IPS DF 4.7 (cell line): ENCODE results near the gene ADGRG1.

Source experiments
- DNase-seq: peaks from one replicate; pipeline ENCODE4 v3.0.0-alpha.2; 2013; ENCODE audit warnings: low spot score; ENCODE audit errors: extremely low read depth

ADGRG1 gene

DNA sequence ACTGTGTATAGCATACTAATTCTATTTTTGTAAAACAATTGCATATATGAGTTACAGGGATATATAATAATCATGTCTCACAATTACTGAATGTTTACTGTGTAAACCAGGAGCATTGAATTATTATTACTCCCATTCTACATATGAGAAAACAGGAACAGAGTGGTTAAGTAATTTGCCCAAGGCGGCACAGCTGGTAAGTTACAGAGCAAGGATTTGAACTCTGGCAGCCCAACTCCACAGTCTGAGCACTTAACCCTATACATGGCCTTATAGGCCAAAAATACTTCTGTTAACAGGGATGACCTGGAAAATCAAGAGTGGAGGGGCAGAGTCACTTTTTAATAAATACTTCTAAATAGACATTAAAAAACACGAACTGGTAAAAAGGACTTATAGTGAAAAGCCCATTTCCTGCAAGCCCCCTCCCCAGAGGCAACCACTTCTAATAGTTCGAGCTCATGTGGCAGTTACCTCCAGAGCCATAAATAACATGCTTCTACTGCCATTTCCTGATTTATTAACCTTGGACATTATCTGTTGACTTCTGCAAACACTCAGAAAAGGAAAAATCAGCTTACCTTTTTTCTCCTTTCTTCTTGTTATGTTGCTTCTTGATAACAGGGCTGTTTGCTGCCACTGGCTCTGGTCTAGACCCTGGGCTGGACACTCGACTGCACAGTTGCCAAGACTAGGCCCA lies 22.1 kb upstream of the ADGRG1 start:
- no peak for DNase-seq

DNA sequence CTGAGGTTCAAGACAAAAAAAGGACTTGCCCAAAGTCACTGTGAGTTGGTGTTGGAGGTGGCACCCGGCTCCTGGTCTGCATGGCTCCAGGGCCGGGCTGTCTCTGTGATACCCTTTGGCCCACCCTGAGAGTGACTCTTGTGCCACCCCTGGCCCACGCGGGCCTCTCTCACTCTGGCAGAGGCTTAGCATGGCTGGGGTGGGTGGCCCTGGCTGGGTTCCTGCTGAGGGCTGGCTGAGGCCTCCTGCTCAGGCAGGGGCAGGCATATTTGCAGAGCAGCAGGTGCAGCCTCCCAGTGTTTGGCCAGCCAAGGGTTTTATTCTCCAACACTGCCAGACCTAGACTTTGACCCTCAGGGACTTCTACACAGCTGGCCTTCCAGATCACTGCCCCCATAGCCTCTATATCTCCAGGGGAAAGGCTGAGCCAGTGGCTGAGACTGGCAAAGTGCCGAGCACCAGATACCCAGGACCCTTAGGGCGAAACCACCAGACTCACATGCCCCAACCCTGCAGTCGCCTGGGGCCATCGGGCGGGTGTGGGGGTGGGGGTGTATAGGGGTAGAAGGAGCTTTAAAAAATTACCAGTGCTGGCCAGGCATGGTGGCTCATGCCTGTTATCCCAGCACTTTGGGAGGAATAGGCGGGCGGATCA lies 21.5 kb upstream of the ADGRG1 start:
- DNase-seq: no peak

DNA sequence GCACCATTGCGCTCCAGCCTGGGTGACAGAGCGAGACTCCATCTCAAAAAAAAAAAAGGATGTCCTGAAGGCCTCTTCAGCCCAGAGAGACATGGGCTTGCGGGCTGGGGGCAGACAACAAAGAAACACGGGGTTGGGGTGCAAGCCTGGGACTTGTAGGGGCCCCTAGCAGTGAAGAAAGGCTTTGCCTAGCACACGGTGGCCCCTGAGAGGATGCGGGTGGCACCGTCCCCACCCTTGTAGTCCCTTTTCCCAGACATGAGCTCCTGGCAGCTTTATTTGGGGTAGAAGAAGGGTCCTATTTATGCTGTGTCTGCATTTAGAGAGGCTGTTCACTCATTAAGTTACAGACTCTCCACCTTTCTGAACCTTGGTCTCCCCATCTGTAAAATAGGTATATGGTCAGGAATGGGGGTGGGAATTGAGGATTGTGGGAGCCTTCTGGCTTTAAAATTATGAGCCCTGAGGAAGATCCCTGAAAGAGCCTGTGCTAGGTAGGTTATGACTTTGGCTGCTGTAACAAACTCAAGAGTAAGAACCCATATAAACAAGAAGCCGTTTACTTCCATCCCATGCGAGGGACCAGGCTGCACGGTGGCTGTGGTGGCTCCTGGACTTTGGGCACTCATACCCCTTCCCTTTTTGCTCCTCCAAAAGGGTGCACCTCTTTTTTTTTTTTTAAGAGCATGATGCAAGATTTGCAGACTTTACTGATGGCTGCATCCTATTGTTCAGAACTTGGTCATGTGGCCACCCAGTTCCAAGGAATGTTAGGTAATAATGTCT lies 20.6 kb upstream of the ADGRG1 start:
- no peak for DNase-seq

DNA sequence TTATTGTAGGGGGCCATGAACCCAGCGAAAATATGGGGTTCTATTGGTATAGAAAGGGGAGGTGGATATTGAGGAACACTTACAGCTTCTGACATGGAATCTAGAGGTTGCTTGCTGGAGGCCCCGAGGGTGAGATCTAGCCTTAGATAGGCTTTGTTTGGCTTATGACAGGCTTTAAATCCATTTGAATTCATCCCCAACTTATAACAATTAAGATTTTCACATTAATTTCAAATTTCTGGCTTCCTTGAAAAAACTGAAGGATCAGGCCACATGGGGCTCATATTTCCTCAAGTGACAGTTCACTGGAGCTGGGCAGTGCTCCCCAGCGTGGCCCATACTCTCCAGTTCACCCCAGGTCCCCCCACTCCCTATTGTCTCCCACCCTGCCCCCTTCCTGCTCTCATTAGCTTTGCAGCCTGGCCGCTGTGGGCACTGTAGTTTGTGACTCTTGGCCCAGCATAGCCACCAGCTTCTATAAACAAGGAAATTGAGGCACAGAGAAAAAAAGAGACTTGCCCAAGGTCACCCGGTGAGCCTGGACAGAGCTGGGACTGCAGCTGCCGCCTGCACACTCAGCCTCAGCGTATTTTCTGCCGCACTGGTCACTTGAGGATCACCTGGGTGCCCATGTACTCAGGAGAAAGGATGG lies 19.8 kb upstream of the ADGRG1 start:
- DNase-seq: no peak

DNA sequence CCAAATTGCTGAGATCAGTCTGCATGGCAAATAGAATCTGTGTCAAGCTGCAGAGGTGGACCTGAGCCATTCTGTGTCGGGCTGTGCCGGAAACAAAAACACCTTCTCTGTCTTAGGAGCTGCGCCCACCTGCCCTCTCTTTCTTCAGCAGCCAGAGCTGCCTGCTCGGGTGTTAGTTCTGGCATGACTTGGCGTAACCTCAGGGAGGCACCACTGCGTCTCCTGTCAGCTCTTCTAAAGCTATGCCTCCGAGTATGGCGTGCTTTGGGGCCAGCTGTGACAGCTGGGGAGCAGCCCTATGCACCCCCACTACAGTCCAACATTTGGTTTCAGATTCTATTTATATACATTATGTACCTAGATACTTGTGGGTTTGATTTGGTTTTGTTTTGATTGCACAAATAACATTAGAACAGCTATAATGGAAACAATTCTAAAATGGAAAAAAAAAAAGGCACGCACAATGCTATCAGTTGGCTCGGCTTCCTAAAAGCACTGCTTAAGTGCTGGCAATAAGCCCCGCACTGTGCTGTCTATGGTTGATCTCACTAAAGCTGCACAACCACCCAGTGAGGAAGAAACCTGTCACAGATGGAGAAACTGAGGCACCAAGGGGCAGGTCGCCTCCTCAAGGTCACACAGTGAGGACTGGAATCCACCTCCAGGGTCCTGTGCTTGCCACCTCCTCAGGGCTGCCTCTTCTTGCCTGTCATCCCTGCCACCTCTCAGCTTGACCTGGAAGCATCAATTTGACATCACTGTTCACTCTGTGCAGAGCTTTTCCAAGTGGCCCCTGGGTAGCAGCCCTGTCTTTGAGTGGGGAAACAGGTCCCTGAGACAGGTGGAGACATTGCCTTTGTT lies 18.7 kb upstream of the ADGRG1 start:
- no peak for DNase-seq

DNA sequence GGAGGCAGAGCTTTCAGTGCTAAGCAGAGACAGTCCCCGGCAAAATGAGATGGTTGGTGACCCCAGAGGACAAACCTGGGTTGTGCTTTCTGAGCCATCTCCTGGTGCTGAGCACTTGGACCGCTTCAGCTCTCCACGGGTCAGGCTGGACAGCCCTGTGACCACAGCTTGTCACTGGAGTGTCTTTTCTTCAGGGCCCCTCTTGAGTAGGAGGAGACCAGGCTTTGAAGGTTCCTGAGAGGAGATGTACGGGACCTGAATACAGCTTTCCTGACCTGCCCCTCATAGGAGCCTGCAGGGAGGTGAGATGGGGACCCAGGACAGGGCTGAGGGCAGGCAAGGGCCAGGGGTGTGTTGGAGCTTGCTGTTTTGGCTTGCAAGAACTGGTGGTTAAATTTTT lies 17.8 kb upstream of the ADGRG1 start:
- DNase-seq: no peak

DNA sequence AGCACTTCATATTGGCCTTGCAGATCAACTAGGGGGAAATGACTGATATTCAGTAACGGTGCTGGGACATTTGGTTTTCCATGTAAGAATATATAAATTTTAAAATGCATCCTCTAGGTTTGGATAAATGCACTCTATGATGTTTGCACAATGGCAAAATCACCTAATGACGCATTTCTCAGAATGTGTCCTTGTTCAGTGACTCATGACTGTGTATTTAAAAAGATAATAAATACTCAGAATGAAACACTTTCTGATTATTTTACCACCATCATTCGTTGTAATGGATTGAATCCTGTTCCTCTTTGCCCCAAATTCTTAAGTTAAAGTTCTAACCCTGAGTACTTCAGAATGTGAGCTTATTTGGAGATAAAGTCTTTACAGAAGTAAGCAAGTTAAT lies 17.2 kb upstream of the ADGRG1 start:
- no peak for DNase-seq

DNA sequence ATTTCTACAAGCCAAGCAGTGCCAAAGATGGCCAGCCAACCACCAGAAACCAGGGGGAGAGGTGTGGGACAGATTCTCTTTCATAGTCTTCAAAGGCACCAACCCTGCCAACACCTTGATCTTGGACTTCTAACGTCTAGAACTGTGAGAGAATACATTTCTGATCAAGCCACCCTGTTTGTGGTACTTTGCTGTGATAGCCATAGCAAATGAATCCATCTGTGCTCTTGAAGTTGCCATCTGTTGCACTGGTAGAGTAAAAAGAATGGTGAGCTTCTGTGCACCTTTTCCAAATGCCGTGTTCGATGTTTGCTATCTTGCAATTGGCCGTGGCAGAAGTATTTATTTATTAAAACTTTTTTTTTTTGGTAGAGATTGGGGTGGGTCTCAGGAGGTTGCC lies 16.7 kb upstream of the ADGRG1 start:
- DNase-seq: no peak

DNA sequence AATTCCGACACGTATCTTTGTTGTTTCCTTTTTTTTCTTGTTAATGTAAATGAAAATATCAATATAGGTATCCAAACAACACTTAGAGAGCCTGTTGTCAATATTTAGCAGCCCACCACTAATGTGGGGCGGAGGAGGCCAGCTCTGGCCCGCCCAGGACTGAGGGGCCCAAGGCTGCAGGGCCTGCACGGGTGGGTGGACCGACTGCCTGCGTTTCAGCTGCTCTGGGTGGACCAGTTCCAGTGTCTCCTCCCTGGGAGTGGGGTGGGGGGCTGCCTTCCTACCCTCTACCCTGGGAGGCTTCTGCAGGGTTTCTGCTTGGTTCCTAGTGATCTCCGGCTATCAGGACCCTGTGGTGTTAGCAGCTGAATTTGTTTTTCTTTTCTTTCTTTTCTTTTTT lies 15.9 kb upstream of the ADGRG1 start:
- DNase-seq: no peak

DNA sequence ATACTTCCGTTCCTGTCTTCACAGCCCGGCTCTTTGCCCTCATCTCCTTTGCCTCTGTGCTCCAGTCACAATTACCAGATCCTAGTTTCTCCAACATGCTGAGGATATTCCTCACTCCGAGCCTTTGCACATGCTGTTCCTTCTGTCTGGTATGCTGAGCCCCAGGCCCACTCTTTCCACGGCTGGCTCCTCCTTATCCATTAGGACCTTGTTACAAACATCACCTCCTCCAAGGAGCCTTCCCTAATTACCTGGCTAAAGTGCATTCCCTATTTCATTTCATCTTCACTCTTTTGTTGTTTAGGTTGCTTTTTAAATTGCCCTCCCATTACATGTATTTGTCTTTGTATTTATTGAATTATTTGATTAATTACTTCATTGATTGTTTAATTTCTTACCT lies 14.9 kb upstream of the ADGRG1 start:
- DNase-seq: no peak

DNA sequence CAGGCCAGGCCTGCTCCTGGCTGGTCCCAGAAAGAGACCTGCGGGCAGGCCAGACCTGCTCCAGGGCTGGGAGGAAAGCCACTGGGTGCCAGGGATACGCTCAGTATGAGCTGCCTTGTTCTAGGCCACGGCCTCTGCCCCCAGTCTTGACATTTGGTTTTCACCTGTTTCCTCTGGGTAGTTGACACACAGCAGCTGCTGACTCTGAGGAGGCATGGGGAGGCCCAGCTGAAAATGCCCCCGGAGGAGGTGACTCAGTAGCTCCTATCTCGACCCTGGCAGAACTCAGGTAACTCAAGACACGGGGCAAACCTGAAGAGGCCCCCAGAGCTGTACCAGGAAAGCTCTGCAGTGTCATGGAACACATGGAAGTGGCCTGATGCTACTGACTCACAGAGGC lies 13.9 kb upstream of the ADGRG1 start:
- DNase-seq: no peak

DNA sequence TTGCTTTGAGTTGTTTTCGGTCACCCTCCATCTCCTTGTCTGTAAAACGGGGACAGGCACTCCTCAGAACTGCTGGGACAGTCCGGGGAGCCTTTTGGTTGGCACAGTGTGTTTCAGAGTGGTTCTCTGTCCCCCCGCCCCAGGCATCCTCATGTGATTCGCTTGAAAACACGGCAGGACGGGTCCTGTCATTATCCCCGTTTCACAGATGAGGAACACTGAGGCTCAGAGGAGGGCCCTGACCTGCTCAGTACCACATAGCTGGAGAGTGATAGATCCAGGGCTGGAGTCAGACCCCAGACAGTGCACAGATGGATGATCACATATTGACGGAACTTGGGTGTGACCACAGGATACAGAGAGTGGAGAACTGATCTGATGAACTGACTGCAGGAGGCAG lies 13.5 kb upstream of the ADGRG1 start:
- DNase-seq: no peak

DNA sequence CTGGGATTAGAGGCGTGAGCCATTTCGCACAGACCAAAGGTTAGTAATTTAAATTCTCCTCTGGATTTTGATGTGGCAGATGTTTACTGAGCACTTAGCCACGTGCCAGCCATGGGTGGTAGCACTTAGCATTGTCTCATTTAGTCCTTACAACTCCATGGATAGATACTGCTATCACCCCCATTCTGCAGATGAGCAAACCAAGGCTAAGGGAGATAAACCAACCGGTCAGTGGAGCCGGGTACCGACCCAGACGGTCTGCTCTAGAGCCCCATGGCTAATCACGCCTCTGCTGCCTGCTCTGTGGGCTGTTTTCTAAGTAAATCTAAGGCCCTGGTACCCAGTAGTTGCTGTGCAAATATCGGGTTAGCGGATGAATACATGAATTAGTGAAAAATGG lies 12.6 kb upstream of the ADGRG1 start:
- DNase-seq: no peak

DNA sequence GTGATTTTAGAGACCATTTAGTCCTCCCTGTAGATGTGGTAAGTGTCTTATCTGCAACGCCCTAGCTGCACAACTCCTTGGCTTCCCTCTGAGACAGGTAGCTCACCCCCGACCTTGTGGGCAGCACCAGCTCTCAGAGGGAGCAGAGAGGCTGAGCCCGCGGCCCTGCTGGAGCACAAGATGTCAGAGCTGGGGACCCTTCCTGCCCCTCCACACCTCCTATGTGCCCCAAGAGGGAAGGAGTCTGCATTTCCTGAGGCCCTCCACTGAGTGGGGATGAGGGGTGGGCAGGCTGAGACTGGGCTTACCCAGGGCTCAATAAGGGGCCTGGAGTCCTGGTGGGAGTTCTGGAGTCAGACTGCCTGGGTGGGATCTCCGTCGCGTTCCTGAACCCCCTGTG lies 12.2 kb upstream of the ADGRG1 start:
- DNase-seq: no peak

DNA sequence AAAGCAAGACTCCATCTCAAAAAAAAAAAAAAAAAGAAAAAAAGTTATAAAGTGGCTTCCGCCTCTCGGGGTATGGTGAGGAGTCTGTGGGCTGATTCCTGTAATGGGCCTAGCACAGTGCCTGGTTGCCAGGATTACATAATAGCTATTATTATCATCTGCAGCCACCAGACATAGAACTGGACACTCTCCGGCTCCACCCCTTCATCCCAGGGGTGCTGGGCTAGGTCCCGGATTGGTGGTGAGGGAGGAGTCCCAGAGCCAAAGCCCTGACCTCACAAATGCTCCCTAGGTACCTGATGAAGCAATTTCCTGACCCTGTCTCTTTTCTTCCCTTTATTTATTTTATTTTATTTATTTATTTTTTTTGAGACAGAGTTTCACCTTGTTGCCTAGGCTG lies 11.6 kb upstream of the ADGRG1 start:
- no peak for DNase-seq

DNA sequence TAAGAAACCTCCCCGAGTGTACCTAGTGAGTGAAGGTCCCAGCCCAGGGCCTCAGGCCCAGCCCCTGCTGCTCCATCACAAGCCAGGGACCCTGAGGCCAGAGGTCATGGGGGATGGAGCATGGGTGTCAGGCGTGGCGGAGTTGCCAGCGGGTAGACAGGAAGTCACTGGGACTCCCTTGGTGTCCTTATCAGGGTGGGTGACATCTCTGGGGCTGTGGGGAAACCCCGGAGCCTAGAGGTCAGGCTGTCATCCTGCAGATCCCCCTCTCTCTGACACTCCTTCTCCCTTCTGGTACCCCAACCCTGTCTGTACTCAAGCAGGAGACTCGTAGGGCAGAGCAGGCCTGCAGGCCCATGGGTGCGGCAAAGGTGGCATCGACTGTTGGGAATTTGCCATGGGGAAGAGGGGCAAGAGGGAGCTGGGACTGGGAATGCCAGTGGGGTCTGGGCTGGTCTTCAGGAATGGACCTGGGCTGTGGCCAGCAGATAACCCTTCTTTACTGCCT lies 10.8 kb upstream of the ADGRG1 start:
- DNase-seq: no peak

DNA sequence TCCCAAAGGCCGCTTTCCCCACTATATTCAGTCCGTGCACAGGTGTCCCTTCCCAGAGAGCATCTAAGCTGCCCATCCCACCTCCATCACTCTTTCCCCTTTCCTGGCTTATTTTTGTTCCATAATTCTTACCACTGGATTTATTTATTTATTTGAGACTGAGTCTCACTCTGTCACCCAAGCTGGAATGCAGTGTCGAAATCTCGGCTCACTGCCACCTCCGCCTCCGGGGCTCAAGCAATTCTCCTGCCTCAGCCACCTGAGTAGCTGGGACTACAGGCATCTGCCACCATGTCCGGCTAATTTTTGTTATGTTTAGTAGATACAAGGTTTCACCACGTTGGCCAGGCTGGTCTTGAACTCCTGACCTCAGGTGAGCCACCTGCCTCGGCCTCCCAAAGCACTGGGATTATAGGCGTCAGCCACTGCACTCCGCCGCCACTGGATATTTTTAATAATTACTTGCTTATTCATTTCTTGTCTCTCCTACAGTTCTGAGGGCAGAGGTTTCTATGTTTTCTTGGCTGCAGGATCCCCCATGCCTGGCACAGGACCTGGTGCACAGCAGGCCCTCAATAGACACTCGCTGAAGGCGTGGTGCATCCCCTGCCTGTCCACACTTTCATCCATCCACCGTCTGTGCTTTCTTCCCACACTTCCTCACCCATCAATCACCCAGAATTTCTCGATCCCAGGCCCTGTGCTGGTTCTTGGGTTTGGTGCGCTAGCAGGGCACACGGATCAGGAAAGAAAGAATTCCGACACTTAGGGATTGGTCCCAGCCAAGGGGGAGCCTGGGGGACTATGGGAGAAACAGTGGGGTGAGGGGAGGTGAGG lies 9.9 kb upstream of the ADGRG1 start:
- DNase-seq: no peak

DNA sequence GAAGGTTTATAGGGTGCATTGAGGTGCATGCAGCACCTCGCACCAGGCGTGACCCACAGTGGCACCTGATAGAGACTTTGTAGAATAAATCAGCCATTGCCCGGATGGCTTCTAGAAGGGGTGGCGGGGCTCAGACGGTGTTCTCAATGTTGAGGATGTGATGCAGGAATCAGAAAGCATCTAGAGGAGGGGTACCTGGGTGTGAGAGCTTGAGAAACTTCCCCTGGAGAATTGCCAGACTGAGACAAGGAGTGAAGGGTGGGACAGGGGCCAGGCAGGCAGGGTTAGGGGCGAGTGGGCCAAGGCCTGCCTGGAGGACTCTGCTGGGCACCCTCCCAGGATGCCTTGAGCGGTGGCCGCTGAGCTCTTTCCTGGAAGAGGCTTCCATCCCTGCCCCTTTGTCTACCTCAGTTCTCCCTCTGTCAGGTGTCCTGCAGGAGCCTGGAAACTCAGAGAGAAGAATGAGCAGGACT lies 9.3 kb upstream of the ADGRG1 start:
- DNase-seq: no peak

DNA sequence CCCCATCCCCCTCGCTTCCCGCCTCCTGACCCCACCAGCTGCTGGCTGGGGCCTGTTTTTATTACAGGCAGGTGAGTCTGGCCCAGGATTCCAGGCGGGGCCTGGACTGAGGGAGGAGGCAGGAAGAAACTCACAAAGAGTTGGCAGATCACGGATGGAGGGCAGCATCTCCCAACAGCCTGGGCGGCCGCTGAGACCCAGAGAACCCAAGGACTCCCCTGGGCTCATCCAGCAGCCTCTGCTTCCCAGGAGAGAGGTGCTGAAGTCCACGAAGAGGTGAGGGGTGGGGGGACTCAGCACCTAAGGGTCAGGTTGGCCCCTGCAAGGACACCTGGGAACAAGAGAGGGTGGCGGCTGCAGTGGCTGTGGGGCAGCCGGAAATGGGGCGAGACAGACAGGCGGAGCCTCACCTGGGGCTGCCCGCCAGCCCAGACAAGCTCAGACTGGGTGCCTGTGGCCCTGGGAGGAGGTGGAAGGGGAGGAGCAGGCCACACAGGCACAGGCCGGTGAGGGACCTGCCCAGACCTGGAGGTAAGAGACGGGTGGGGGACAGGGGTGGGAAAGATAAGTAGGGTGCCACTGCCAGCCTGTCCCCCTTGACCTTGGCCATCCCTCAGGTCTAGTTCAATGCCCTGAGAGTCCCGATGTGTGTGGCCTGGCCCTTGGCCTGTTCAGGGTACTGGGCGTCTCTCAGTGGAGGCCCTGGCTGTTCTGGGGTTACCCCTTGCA lies 8.7 kb upstream of the ADGRG1 start:
- DNase-seq: no peak
